A549 treated with GW870086 at 1 μM for 4 hours (cell line): ENCODE data around the gene PWP1. TPM values are rescaled to one million over a fixed set of nuclear protein-coding genes. Genes with fewer than 3 reads are reported as not detected.

ENCODE experiments used
- total RNA-seq: library from RNA; stranded (reverse); fragments of 200-300 nt; extraction: Qiagen RNA extraction; gene quantifications from 5 replicates; pipeline ENCODE4 v1.2.3, GENCODE V29; 2022; ENCODE audit warnings: low read depth

PWP1 gene
- total RNA-seq, result 87.0 to 101 TPM (median 92.0 TPM) in 5 replicates

DNA sequence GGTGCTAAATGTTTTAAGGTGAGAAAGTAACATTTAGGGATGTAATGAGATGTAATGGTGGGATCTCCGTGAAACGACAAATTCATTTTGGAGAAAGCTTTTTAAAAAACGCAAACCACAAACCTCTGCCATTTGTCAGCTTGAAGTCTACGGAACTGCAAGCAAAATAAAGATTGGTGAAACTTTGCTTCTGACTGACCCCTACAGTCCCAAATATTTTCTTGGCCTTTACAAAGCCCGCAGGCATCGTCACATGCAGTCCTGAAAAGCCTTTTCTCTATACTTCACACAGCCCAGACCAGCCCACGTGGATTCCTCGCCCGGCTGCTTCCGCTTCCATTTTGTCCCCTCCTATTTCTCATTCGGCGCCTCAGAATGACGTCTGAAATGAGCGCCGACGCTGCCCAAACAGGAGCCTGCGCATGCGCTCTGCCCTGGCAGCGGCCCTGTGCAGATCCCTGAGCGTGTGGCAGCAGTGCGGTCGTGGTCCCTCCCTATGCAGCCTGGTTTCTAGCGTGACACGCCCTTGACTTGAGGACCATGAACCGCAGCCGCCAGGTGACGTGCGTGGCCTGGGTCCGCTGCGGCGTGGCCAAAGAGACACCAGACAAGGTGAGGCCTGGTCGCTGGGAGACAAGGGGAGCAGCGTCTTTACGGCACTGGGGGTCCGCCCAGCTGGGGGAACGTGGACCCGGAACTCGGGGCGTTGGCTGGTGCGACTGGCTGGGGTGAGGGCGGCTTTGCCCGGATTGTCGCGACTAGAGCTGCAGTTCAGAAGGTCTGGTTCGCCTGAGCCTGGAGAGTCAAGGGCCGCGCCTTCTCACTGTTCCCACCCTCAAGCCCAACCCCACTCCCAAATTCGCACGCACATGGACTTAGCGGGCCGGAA lies at the start of gene PWP1:
PWP1 (plus strand) TSS at position 440 of the 889 bp plus-strand sequence; CDS start at position 541, 101 bp downstream.

DNA sequence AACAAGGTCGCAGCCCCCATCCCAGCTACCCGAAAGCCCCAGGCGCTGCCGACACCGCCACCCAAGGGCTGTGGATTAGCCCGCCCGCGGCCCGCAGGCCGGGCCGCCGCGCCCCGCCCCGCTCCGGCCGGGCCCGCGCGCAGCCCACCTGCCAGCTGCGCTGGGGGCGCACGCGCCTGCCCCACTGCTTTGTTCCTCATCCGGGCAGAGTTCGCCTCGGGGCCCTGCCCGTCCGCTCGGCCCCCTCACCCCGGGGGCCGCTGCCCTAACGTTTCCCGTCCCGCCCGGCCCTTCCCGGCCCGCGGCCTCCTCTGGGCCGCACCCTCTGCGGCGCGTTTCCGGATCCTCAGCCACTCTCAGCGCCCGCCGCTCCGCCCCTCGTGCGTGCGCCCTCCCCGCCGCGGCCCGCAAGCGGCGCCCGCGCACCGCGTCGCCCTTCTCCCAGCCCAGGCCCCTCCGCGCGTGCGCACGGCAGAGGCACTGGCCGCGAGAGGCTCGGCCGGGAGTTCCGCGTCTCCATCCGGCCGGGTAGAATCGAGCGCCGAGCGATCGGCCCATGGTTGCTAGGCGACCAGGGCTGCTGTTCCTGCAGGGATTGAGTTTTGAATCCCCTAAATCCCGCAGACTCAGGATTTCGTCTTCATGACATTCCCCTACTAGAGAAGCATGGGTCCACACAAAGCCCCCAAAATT lies 75.4 kb downstream of the PWP1 start, which contains the start of gene PRDM4:
PRDM4 (minus strand) TSS at position 329 of the 693 bp plus-strand sequence. CDS start 622 bp downstream, outside the sequence.

Other genes starting within 250 kb of the PWP1 start
- gene PRDM4, start 75.3 kb downstream of the PWP1 start, total RNA-seq, result 17.1 to 21.4 TPM (median 20.1 TPM) in 5 replicates
- not detected in 5 replicates for gene ASCL4, start 88.9 kb downstream of the PWP1 start, total RNA-seq